Glutamatergic neuron (in vitro differentiated cells): ENCODE data around the gene TMEM45A. TPM values are rescaled to one million over a fixed set of nuclear protein-coding genes. Genes with fewer than 3 reads are reported as not detected.
"Not testable (repeated sequence)": the region's sequence is repeated elsewhere in the genome, so short reads cannot be mapped to it uniquely, and the experiment has no call there.

Source experiments
- DNase-seq: peaks from one replicate; pipeline ENCODE4 v3.0.0; 2022
- H3K27ac Mint-ChIP-seq: one replicate; pipeline ENCODE4 v1.8.0; 2020; ENCODE audit warnings: mild to moderate bottlenecking, mixed read lengths, inconsistent platforms; ENCODE audit not compliant: unreplicated experiment
- H3K27me3 Mint-ChIP-seq: one replicate; pipeline ENCODE4 v1.8.0; 2020; ENCODE audit warnings: mild to moderate bottlenecking, moderate library complexity, mixed read lengths, inconsistent platforms; ENCODE audit not compliant: unreplicated experiment
- H3K36me3 Mint-ChIP-seq: one replicate; pipeline ENCODE4 v1.8.0; 2020; ENCODE audit warnings: mild to moderate bottlenecking, mixed read lengths, inconsistent platforms; ENCODE audit not compliant: unreplicated experiment
- H3K4me1 Mint-ChIP-seq: one replicate; pipeline ENCODE4 v1.8.0; 2020; ENCODE audit warnings: mild to moderate bottlenecking, low read depth, mixed read lengths, inconsistent platforms; ENCODE audit not compliant: unreplicated experiment
- H3K4me3 Mint-ChIP-seq: one replicate; pipeline ENCODE4 v1.8.0; 2020; ENCODE audit warnings: mild to moderate bottlenecking, mixed read lengths, inconsistent platforms; ENCODE audit not compliant: unreplicated experiment
- H3K9me3 Mint-ChIP-seq: one replicate; pipeline ENCODE4 v1.8.0; 2020; ENCODE audit warnings: mild to moderate bottlenecking, moderate library complexity, mixed read lengths, inconsistent platforms; ENCODE audit not compliant: unreplicated experiment
- long read RNA-seq: library from polyadenylated mRNA; unstranded; transcript quantifications from one replicate; pipeline ENCODE4 v2.0.0, GENCODE V29; 2020; ENCODE audit not compliant: unreplicated experiment
- total RNA-seq: library from RNA; stranded (reverse); fragmentation: NEBNext Ultra II Directional; extraction: Animal tissue kit (Norgen Biotek cat#: 25700); gene quantifications from one replicate; pipeline ENCODE4 v1.2.1, GENCODE V29; 2021; ENCODE audit not compliant: unreplicated experiment
- TF ChIP-seq, protein P1 (sequence below): fragments of 200-600 bp; sonication (generic); IDR thresholded peaks from one replicate; pipeline ENCODE4 v1.5.0; 2021; ENCODE audit not compliant: partially characterized antibody, unreplicated experiment

TMEM45A gene, protein sequence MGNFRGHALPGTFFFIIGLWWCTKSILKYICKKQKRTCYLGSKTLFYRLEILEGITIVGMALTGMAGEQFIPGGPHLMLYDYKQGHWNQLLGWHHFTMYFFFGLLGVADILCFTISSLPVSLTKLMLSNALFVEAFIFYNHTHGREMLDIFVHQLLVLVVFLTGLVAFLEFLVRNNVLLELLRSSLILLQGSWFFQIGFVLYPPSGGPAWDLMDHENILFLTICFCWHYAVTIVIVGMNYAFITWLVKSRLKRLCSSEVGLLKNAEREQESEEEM
- total RNA-seq = 0.61 TPM
- long read RNA-seq, partial matches to known transcripts = 1 of 2 reads
- long read RNA-seq, other reads (novel, unspliced or antisense) = 0 of 2 reads

DNA sequence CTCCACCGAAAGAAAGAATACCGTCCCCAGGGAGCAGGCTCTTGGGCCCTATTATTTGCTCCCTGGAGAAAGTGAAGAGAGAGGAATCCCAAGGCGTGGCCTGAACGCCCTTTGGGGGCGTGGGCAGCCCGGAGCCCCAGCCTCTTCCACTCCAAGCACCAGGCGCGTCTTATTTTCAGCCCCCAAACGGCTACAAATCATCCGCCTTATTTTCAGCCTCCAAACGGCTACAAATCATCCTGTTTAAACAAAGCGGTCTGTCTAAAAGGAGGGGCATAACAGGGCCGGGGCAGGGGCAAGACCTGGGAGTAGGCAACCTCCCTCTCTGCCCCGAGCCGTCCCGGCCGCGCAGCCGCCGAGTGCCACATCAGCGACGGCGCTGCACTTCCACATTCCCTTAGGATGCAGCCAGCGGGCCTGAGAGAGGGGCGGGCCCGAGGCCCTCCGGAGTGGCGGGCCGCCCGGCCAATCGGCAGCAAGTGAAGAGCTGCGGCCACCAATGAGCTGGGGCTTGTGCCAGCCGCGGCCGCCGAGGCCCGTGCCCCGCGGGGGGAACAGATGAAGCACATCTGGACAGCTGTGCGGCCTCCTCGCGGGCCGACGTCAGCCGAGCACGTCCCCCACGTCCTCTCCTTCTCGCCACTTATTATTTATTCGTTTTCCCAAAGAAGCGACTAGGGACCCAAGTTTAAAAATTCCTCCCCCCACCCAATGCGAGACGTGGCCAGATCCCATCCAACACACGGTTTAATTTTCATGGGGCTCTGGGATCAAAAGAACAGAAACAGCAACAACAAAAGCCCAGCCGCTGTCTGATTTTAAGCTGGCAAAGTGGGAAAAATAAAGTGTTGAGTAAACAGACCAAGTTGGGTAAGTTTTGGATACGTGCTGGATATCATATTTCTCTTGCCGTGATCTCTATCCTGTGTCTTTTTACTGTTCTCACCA is at the start of gene TMEM45A:
TSS of gene TMEM45A (plus strand) at position 561 of the 948 bp plus-strand sequence. CDS start 62,593 bp downstream, outside the sequence.
- H3K27ac Mint-ChIP-seq = peak within 1 kb of the TSS; percentile 71
- TF ChIP-seq, protein P1, sequence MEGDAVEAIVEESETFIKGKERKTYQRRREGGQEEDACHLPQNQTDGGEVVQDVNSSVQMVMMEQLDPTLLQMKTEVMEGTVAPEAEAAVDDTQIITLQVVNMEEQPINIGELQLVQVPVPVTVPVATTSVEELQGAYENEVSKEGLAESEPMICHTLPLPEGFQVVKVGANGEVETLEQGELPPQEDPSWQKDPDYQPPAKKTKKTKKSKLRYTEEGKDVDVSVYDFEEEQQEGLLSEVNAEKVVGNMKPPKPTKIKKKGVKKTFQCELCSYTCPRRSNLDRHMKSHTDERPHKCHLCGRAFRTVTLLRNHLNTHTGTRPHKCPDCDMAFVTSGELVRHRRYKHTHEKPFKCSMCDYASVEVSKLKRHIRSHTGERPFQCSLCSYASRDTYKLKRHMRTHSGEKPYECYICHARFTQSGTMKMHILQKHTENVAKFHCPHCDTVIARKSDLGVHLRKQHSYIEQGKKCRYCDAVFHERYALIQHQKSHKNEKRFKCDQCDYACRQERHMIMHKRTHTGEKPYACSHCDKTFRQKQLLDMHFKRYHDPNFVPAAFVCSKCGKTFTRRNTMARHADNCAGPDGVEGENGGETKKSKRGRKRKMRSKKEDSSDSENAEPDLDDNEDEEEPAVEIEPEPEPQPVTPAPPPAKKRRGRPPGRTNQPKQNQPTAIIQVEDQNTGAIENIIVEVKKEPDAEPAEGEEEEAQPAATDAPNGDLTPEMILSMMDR = no peak
- H3K27me3 Mint-ChIP-seq = peaks cover 6% of the 10 kb centered on the region
- H3K36me3 Mint-ChIP-seq = no peaks in the 10 kb centered on the region
- peaks cover 2% of the 10 kb centered on the region for H3K4me1 Mint-ChIP-seq
- no peaks in the 10 kb centered on the region for H3K9me3 Mint-ChIP-seq
- peak within 1 kb of the TSS; percentile 83 for H3K4me3 Mint-ChIP-seq
- peak; percentile 96 for DNase-seq

DNA sequence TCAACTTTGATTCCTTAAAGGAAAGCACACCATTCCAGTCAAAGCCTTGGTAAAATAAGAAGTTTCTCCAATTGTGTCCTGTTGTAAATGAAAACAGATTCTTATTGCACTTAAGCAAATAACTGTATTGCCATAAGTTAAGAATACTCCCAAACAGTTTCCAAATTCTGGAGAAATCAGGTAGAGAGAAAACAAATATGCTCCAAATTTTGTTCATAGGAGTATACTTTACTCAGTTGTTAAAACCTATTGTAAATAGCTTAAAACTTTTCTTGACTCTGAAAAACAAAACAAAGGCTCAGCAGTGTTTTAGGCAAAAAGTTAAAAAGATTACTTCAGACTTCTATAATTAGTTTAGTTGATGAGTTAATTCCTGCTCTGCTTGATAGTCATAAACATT is 48.7 kb upstream of the TMEM45A start:
- no peak for DNase-seq
- Mint-ChIP-seq H3K27me3 (no peaks in the 10 kb centered on the region), H3K4me1 (no peaks in the 10 kb centered on the region), H3K36me3 (peaks cover 21% of the 10 kb centered on the region), H3K9me3 (peaks cover 2% of the 10 kb centered on the region), H3K27ac (no peak overlapping the region), H3K4me3 (no peak overlapping the region)
- TF ChIP-seq, protein P1 = no peak

DNA sequence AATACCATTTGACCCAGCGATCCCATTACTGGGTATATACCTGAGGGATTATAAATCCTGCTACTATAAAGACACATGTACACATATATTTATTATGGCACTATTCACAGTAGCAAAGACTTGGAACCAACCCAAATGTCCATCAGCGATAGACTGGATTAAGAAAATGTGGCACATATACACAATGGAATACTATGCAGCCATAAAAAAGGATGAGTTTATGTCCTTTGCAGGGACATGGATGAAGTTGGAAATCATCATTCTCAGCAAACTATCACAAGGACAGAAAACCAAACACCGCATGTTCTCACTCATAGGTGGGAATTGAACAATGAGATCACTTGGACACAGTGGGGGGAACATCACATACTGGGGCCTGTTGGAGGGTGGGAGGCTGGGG is 45.4 kb upstream of the TMEM45A start:
- not testable (repeated sequence) for H3K4me3 Mint-ChIP-seq, H3K4me1 Mint-ChIP-seq, H3K27me3 Mint-ChIP-seq, DNase-seq, H3K9me3 Mint-ChIP-seq, H3K27ac Mint-ChIP-seq
- H3K36me3 Mint-ChIP-seq = peaks cover 21% of the 10 kb centered on the region

DNA sequence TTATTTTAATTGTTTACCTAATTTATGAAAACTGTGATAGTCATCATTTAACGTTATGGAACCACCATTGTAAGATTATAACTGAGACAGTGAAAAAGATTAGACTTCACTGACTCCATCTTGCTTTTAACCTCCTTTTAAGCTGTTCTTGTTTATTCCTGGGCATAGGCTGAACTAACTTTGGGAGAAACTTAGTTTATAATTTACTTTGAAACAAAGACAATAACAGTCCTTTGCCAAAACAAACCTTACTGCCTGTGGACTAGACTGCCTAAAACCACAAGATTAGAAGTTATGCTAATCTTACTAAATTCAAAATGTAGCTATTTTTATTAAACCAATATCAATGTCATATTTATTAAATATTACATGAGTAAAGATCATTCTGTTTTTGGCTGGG is 44.3 kb upstream of the TMEM45A start:
- TF ChIP-seq, protein P1 = no peak
- no peaks in the 10 kb centered on the region for H3K4me1 Mint-ChIP-seq
- DNase-seq = no peak
- H3K9me3 Mint-ChIP-seq = no peaks in the 10 kb centered on the region
- no peak overlapping the region for H3K4me3 Mint-ChIP-seq
- H3K27ac Mint-ChIP-seq = no peak overlapping the region
- no peaks in the 10 kb centered on the region for H3K27me3 Mint-ChIP-seq
- peaks cover 15% of the 10 kb centered on the region for H3K36me3 Mint-ChIP-seq

DNA sequence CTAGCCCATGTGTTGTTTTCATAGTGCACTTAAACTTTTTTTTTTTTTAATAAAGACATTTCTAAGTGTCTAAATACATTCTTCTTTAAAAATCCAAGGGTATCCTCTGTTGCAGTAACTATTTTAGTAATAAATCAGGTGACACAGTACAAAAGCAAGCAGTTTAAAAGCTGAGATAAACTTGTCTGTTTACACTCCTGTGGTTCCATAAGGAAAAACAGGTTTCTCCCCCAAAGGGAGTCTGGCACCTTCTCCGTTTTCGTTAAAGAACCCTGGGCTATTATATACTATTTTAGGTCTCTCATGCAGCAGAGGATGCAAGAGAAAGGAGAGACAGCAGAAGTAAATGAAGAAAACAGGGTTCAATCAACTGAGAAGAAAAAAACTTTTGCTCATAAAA is 43.2 kb upstream of the TMEM45A start:
- H3K27me3 Mint-ChIP-seq = no peaks in the 10 kb centered on the region
- H3K4me3 Mint-ChIP-seq = no peak overlapping the region
- H3K36me3 Mint-ChIP-seq = peaks cover 10% of the 10 kb centered on the region
- H3K4me1 Mint-ChIP-seq = no peaks in the 10 kb centered on the region
- TF ChIP-seq, protein P1 = no peak
- H3K9me3 Mint-ChIP-seq = no peaks in the 10 kb centered on the region
- H3K27ac Mint-ChIP-seq = no peak overlapping the region
- no peak for DNase-seq
